Neural crest cell (in vitro differentiated cells): Measurements from ENCODE around the gene GGNBP2. TPM values are rescaled to one million over a fixed set of nuclear protein-coding genes. Genes with fewer than 3 reads are reported as not detected.

Experiments
- DNase-seq: peaks from one replicate; pipeline ENCODE4 v3.0.0; 2021; ENCODE audit warnings: low read depth, mixed read lengths, low spot score
- H3K27ac Mint-ChIP-seq: one replicate; pipeline ENCODE4 v1.8.0; 2021; ENCODE audit warnings: mild to moderate bottlenecking, mixed read lengths; ENCODE audit not compliant: unreplicated experiment
- H3K27me3 Mint-ChIP-seq: 2 replicates; pipeline ENCODE4 v1.8.0; 2021; ENCODE audit warnings: low read depth, mild to moderate bottlenecking, mixed read lengths
- H3K36me3 Mint-ChIP-seq: 2 replicates; pipeline ENCODE4 v1.8.0; 2021; ENCODE audit warnings: low read depth, mild to moderate bottlenecking, mixed read lengths
- H3K4me1 Mint-ChIP-seq: 2 replicates; pipeline ENCODE4 v1.8.0; 2021; ENCODE audit warnings: mixed read lengths
- H3K4me3 Mint-ChIP-seq: one replicate; pipeline ENCODE4 v1.8.0; 2021; ENCODE audit warnings: mild to moderate bottlenecking, mixed read lengths
- H3K9me3 Mint-ChIP-seq: 2 replicates; pipeline ENCODE4 v1.8.0; 2021; ENCODE audit warnings: mixed read lengths
- total RNA-seq: library from RNA; stranded (reverse); gene quantifications from 2 replicates; pipeline ENCODE4 v1.2.1, GENCODE V29; 2021
- TF ChIP-seq, protein P1 (sequence below): fragments of 200-600 bp; sonication (generic); conservative IDR thresholded peaks from 2 replicates; pipeline ENCODE4 v1.5.0; 2021; ENCODE audit warnings: antibody characterized with exemption, mild to moderate bottlenecking

The GGNBP2 gene
- total RNA-seq, 1 donor from 2014 or later = 71.8 TPM

DNA sequence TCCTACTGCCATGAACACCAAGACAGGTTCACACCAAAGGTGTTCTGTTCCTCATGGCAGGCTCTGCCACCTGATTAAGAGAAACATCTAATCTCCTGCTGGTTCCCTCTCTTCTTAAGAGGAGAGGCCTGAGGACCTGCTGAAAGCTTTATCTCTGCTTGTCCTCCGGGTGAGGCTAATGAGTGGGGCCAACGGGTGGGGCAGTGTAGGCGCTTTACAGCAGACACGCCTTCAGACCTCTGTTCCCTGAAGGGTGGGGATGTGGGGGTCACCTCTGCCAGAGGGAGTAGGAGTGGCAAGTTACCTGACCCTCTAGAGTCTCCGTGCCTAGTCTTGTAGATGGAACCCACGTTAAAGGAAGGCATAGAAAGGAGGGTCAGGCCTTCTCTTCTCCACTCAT is 52.5 kb downstream of the GGNBP2 start:
- no peak for DNase-seq
- no peak overlapping the region for H3K27ac Mint-ChIP-seq
- H3K4me1 Mint-ChIP-seq = peaks cover 30% of the 10 kb centered on the region
- H3K36me3 Mint-ChIP-seq = peaks cover 6% of the 10 kb centered on the region
- H3K4me3 Mint-ChIP-seq = peak overlapping the region; percentile 58
- TF ChIP-seq, protein P1, sequence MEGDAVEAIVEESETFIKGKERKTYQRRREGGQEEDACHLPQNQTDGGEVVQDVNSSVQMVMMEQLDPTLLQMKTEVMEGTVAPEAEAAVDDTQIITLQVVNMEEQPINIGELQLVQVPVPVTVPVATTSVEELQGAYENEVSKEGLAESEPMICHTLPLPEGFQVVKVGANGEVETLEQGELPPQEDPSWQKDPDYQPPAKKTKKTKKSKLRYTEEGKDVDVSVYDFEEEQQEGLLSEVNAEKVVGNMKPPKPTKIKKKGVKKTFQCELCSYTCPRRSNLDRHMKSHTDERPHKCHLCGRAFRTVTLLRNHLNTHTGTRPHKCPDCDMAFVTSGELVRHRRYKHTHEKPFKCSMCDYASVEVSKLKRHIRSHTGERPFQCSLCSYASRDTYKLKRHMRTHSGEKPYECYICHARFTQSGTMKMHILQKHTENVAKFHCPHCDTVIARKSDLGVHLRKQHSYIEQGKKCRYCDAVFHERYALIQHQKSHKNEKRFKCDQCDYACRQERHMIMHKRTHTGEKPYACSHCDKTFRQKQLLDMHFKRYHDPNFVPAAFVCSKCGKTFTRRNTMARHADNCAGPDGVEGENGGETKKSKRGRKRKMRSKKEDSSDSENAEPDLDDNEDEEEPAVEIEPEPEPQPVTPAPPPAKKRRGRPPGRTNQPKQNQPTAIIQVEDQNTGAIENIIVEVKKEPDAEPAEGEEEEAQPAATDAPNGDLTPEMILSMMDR = no peak
- no peaks in the 10 kb centered on the region for H3K9me3 Mint-ChIP-seq
- H3K27me3 Mint-ChIP-seq = no peaks in the 10 kb centered on the region

DNA sequence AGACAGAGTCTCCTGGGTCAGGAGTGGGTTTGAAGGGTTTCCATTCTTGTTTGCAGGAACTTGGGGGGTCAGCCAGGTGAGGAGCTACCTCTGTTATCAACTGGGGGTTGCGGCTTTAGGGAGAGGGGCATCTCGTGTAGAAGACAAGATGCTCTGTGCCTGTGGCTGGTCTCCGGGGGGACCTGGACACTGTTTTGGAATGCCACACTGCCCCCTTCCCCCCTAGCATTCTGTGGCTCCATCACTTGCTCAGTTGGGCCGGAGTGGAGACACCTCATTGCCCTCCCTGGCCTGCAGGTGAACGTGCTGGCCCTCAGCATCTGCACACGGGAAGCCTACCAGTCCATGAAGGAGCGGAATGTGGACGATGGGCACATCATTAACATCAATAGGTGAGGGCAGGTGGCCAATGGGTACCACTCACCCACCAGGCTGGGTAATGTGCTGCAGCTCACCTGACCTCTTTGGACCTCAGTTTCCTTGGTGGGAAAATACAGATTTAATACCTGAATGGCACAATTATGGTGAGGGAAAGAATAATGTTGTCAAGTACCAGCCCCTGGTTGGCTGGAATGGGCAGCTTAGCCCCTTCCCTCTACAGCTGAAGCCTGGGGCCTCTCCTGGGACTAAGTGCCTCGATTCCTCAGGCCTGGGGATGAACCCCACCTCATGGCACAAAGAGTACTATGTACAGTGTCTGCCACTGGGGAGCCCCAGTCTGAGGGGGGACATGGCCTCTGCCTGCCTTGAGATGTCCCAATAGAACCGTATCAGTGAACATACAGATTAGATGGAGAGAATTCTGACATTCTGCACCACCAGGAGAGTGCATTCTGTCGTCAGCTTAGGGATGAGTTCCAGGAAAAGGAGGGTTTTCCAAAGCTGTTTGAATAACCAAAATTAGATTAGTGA is 53.4 kb downstream of the GGNBP2 start:
- Mint-ChIP-seq H3K4me1 (peaks cover 30% of the 10 kb centered on the region), H3K9me3 (no peaks in the 10 kb centered on the region), H3K4me3 (peak overlapping the region; percentile 62), H3K27ac (no peak overlapping the region), H3K36me3 (peaks cover 6% of the 10 kb centered on the region), H3K27me3 (no peaks in the 10 kb centered on the region)
- DNase-seq = no peak
- TF ChIP-seq, protein P1 = no peak

DNA sequence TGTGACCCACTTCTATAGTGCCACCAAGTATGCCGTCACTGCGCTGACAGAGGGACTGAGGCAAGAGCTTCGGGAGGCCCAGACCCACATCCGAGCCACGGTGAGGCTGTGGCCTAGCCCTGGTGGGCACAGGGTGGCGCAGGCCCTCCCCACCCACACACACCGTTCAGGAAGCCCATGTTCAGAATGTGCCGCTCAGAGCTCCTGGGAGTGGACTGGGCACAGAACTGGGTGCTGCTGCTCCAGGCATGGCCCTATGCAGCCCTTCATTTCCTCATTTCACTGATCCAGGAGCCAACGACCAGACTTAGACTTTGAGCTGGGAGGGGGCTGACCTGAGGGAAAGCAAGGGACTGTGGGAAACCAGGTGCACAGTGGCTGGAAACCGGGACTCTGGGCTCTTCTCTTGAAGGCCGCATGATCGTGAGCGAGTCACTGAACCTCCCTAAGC is 54.3 kb downstream of the GGNBP2 start:
- TF ChIP-seq, protein P1 = no peak
- peak overlapping the region; percentile 62 for H3K4me3 Mint-ChIP-seq
- no peak for DNase-seq
- no peaks in the 10 kb centered on the region for H3K27me3 Mint-ChIP-seq
- H3K9me3 Mint-ChIP-seq = no peaks in the 10 kb centered on the region
- no peak overlapping the region for H3K27ac Mint-ChIP-seq
- H3K36me3 Mint-ChIP-seq = peaks cover 6% of the 10 kb centered on the region
- H3K4me1 Mint-ChIP-seq = peaks cover 26% of the 10 kb centered on the region

DNA sequence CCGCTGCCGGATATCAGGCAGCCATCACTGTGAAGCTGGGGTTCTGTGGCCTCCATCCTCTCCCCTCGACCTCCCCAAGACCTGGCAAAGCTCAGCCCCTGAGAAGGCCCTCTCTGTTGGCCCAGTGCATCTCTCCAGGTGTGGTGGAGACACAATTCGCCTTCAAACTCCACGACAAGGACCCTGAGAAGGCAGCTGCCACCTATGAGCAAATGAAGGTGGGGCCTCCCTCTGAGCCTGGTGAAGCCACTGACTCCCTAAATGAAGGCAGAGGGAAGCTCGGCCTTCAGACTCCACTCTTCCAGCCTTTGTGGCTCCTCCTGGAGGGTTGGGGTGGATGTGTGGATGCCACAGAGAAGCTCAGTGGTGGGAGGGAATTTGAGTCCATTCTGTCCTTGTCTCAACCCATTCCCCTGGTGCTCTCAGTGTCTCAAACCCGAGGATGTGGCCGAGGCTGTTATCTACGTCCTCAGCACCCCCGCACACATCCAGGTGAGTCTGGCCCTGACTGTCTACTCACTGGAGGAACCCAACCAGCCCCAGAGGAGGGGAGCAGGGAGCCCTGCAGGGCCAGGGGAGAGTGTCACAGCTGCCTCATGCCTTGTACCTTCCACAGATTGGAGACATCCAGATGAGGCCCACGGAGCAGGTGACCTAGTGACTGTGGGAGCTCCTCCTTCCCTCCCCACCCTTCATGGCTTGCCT is 55.0 kb downstream of the GGNBP2 start:
- peak overlapping the region; percentile 92 for H3K4me3 Mint-ChIP-seq
- no peaks in the 10 kb centered on the region for H3K27me3 Mint-ChIP-seq
- H3K4me1 Mint-ChIP-seq = peaks cover 28% of the 10 kb centered on the region
- H3K27ac Mint-ChIP-seq = no peak overlapping the region
- peaks cover 6% of the 10 kb centered on the region for H3K36me3 Mint-ChIP-seq
- DNase-seq = no peak
- no peaks in the 10 kb centered on the region for H3K9me3 Mint-ChIP-seq
- TF ChIP-seq, protein P1 = no peak

DNA sequence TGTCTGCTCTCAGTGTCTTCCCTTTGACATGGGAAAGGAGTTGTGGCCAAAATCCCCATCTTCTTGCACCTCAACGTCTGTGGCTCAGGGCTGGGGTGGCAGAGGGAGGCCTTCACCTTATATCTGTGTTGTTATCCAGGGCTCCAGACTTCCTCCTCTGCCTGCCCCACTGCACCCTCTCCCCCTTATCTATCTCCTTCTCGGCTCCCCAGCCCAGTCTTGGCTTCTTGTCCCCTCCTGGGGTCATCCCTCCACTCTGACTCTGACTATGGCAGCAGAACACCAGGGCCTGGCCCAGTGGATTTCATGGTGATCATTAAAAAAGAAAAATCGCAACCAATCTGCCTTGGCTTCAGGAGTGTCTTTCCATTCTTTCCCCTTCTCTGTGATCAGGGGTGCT is 55.7 kb downstream of the GGNBP2 start:
- Mint-ChIP-seq H3K27me3 (no peaks in the 10 kb centered on the region), H3K4me1 (peaks cover 32% of the 10 kb centered on the region)
- TF ChIP-seq, protein P1 = no peak

More for the DNA sequence above, 55.7 kb downstream of the GGNBP2 start:
- peak overlapping the region; percentile 70 for H3K27ac Mint-ChIP-seq
- peaks cover 3% of the 10 kb centered on the region for H3K36me3 Mint-ChIP-seq
- no peak for DNase-seq
- peak overlapping the region; percentile 92 for H3K4me3 Mint-ChIP-seq
- no peaks in the 10 kb centered on the region for H3K9me3 Mint-ChIP-seq
